BE2C (cell line): ENCODE data around the gene NRP2.

Experiments
- DNase-seq: peaks from one replicate; pipeline ENCODE4 v3.0.0-alpha.2; 2020
- H3K27me3 ChIP-seq: fragments of 250-450 bp; sonication (Bioruptor Pico); 2 replicates; pipeline ENCODE4 v1.5.1; 2020; ENCODE audit warnings: mild to moderate bottlenecking
- H3K36me3 ChIP-seq: fragments of 250-450 bp; sonication (Bioruptor Pico); 2 replicates; pipeline ENCODE4 v1.5.1; 2020; ENCODE audit warnings: mild to moderate bottlenecking
- H3K4me1 ChIP-seq: fragments of 250-450 bp; sonication (Bioruptor Pico); 2 replicates; pipeline ENCODE4 v1.5.1; 2020
- H3K4me3 ChIP-seq: 2 replicates; pipeline ENCODE4 v1.5.1; 2011; ENCODE audit warnings: low read depth, low read length
- H3K9me3 ChIP-seq: fragments of 250-450 bp; sonication (Bioruptor Pico); 2 replicates; pipeline ENCODE4 v1.5.1; 2020
- TF ChIP-seq, protein P1 (sequence below): IDR thresholded peaks from 2 replicates; pipeline ENCODE4 v1.5.1; 2012; ENCODE audit warnings: mild to moderate bottlenecking, low read depth, low read length

NRP2 gene

DNA sequence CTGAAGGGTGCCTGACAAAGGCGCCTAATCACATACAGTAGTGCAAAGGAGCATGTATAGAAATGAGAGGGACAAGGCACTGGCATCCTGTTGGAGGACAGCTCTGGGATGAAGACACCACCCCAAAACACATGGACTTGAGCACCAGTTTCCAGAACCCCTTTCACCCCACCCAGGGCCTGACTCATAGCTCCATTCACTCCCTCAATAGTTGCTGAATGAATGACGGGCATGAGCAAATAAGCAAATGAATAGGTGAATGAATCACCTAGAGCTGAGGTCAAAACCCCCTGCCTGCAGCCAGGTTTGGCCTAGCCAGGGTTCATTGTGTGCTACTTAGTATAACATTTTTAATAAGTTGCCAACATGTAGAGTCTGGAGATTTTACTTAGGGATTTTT, 66.3 kb downstream of the NRP2 start:
- Histone ChIP-seq H3K36me3 (no peaks in the 10 kb centered on the region), H3K27me3 (no peaks in the 10 kb centered on the region), H3K4me1 (peaks cover 16% of the 10 kb centered on the region), H3K4me3 (no peak overlapping the region), H3K9me3 (no peaks in the 10 kb centered on the region)
- no peak for DNase-seq
- TF ChIP-seq, protein P1, sequence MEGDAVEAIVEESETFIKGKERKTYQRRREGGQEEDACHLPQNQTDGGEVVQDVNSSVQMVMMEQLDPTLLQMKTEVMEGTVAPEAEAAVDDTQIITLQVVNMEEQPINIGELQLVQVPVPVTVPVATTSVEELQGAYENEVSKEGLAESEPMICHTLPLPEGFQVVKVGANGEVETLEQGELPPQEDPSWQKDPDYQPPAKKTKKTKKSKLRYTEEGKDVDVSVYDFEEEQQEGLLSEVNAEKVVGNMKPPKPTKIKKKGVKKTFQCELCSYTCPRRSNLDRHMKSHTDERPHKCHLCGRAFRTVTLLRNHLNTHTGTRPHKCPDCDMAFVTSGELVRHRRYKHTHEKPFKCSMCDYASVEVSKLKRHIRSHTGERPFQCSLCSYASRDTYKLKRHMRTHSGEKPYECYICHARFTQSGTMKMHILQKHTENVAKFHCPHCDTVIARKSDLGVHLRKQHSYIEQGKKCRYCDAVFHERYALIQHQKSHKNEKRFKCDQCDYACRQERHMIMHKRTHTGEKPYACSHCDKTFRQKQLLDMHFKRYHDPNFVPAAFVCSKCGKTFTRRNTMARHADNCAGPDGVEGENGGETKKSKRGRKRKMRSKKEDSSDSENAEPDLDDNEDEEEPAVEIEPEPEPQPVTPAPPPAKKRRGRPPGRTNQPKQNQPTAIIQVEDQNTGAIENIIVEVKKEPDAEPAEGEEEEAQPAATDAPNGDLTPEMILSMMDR: no peak

DNA sequence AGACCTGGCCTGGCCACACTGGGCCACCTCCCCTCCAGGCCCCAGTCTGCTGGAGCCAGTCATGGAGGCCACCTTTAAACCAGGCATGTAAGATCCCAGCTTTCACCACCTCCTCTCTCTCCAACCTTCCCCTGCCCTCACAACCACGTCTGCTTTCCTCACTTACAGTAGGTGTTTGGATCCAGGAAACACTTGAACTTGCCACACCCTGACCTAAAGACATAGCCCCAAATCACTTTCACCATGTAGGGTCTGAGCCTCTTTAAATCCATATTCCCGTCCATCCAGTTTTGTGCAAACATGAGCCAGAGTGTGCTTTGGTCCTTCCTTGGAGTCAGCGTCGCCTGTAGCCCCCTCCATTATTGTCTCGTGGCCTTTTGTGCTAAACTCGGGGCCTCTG, 66.8 kb downstream of the NRP2 start:
- H3K4me1 ChIP-seq: peaks cover 20% of the 10 kb centered on the region
- H3K27me3 ChIP-seq: no peaks in the 10 kb centered on the region
- DNase-seq: no peak
- no peak overlapping the region for H3K4me3 ChIP-seq
- no peaks in the 10 kb centered on the region for H3K36me3 ChIP-seq
- H3K9me3 ChIP-seq: no peaks in the 10 kb centered on the region
- TF ChIP-seq, protein P1: no peak

DNA sequence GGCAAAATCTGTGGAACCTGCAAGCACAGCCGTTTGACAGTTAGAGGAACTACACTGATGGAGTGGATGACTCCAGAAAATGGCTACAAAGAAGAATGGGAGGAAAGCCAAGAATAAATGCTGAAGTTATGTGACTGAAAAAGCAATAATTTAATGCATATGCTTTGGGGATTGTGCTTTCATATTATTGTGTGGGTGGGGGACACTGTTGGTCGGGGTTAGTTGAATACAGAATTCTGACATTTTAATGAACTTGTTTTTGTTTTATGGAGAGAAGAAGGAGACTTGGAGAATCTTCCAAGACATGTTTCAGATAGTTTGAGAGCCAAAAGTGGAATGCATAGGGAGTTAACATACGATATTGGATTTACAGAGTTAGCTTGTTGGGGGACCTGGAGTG, 68.5 kb downstream of the NRP2 start:
- Histone ChIP-seq H3K4me1 (peaks cover 23% of the 10 kb centered on the region), H3K27me3 (no peaks in the 10 kb centered on the region), H3K36me3 (no peaks in the 10 kb centered on the region), H3K4me3 (no peak overlapping the region), H3K9me3 (no peaks in the 10 kb centered on the region)
- TF ChIP-seq, protein P1: no peak
- DNase-seq: no peak

DNA sequence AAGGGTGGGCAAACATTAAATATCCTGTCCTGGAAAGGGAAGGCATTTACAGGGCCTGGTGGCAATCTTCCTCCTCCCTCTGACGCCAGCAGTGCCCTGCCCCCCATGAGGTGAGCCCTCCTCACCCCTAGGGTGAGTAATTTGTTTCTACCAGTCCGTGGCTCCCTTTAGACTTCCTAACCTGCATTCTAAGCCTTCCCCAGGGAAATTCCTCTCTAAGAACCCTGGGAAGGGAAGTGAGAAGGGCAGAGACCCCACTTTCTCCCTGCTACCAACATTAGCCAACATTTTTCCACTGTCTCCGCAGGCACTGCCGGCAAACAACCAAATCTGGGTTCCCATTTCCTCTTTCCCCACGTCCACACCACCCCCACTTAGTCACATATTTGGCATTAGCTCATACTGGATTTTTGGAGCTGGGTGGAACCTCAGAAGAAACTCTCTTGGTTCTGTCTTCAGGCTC, 69.3 kb downstream of the NRP2 start:
- no peaks in the 10 kb centered on the region for H3K9me3 ChIP-seq
- TF ChIP-seq, protein P1: no peak
- no peak overlapping the region for H3K4me3 ChIP-seq
- DNase-seq: no peak
- H3K27me3 ChIP-seq: no peaks in the 10 kb centered on the region
- H3K4me1 ChIP-seq: peaks cover 17% of the 10 kb centered on the region
- H3K36me3 ChIP-seq: no peaks in the 10 kb centered on the region

DNA sequence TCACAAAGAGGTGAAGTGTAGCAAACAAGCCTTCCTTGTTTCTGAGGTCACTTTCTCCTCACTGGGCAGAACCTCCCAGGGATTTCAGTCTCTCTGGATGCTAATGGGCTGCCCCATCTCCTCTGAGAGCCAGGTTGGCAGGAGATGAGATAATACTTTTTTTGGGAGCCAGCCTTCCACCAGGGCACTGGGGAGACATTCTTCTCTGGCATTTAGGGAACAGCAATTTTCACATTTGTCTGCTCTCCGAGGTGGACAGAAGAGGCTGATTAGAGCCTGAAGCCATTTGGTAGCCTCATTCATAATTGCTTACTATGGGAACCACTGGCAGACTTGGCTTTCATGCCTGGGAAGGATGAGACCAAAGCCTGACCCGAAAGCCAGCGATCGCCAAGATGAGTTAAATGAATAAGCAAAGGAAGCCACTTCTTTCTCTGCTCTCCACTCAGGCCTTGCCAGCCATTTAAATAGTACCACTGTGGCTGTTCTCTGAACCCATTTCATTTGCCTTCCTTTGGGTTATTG, 70.1 kb downstream of the NRP2 start:
- H3K9me3 ChIP-seq: no peaks in the 10 kb centered on the region
- H3K27me3 ChIP-seq: no peaks in the 10 kb centered on the region
- TF ChIP-seq, protein P1: no peak
- H3K36me3 ChIP-seq: no peaks in the 10 kb centered on the region
- no peak overlapping the region for H3K4me3 ChIP-seq
- H3K4me1 ChIP-seq: peaks cover 16% of the 10 kb centered on the region
- DNase-seq: no peak

DNA sequence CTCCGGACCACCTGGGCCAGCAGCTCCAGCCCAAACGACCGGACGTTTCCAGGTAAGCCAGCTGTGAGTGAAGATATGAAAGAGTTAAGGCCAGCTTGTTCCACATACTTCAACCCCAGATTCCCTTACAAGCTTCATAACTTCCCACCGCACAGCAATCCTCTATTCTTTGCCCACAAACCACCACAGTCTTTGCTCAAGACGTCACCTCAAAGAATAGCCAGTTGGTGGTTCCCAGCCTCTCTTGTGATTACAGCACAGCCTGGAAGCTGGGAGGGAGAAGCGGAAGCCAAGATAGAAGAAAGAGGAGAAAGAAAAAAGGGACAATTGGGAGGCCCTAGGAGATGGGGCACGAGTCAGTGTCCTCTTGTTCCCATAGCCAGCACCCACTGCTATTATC, 70.6 kb downstream of the NRP2 start:
- Histone ChIP-seq H3K9me3 (no peaks in the 10 kb centered on the region), H3K27me3 (no peaks in the 10 kb centered on the region), H3K36me3 (no peaks in the 10 kb centered on the region), H3K4me3 (no peak overlapping the region), H3K4me1 (peaks cover 16% of the 10 kb centered on the region)
- no peak for DNase-seq
- TF ChIP-seq, protein P1: no peak
